GM19397 (cell line): Measurements from ENCODE around the gene NUBPL.
"Not testable (repeated sequence)": the region's sequence is repeated elsewhere in the genome, so short reads cannot be mapped to it uniquely, and the experiment has no call there.

Source experiments
- ATAC-seq: cut with Tn5 transposase; IDR thresholded peaks from one replicate; pipeline ENCODE4 v1.9.1; 2021; ENCODE audit warnings: mild to moderate bottlenecking, moderate library complexity; ENCODE audit not compliant: unreplicated experiment

NUBPL gene

DNA sequence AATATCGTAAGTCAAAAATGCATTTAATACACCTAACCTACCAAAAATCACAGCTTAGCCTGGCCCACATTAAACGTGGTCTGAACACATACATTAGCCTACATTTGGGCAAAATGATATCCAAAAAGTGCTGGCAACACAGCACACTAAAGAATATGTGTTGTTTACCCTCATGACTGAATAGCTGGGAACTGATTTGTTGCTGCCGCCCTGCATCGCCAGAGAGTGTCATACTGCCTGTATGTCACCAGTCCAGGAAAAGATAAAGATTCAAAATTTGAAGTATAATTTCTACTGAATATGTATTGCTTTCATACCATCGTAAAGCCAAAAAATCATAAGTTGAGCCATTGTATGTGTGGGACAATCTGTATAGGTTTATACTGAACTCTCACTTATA is 157.8 kb downstream of the NUBPL start:
- no peak for ATAC-seq

GRCh38 chr14:31726337-31726736 is 165.1 kb downstream of the NUBPL start:
- no peak for ATAC-seq

- no peak for ATAC-seq
Observed at GRCh38 chr14:31727797-31728196, 166.6 kb downstream of the NUBPL start.

- no peak for ATAC-seq
Observed at GRCh38 chr14:31740688-31741087, 179.5 kb downstream of the NUBPL start.

GRCh38 chr14:31745741-31746140 is 184.5 kb downstream of the NUBPL start:
- ATAC-seq = no peak

- ATAC-seq = no peak
Observed at GRCh38 chr14:31746326-31746725, 185.1 kb downstream of the NUBPL start.

DNA sequence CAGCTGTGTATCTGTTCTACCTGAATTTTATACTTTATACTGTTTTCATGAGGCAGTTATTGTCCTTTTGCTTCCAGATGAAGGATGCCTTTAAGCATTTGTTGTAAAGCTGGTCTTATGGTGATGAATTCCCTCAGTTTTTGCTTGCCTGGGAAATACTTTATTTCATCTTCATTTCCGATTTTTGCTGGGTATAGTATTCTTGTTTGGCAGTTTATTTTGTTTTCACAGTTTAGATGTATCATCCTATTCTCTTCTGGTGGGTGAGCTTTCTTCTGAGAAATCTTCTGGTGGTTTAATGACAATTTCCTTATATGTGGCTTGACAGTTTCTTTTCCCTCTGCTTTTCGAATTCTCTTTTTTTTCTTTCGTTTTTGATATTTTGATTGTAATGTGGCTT is 188.1 kb downstream of the NUBPL start:
- ATAC-seq = no peak

DNA sequence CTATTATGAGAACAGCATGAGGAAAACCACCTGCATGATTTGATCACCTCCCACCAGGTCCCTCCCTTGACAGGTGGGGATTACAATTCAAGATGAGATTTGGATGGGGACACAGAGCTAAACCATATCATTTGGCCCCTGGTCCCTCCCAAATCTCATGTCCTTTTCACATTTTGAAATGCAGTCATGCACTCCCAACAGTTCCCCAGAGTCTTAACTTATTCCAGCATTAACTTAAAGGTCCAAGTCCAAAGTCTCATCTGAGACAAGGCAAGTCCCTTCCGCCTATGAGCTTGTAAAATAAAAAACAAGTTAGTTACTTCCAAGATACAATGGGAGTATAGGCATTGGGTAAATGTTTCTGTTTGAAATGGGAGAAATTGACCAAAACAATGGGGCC is 189.8 kb downstream of the NUBPL start:
- not testable (repeated sequence) for ATAC-seq

- no peak for ATAC-seq
Observed at GRCh38 chr14:31752867-31753661, 191.9 kb downstream of the NUBPL start.

DNA sequence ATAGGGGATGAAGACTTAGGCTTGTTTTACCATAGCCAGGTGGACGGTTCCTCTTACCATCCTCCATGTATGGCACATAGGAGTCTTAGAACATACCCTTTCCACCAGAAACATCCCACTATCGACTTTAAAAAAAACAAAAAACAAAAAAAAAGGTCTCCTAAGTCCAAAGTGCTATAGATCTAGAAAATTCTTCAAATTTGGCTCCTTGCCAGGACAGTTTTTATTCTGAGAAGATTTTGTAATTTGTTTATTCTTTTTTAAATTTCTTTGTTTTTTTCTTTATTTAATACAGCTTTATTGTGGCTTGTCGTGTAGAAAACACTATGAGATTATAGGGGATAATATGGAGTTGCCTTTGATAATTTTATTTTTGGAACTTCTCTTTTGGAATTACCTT is 197.7 kb downstream of the NUBPL start:
- ATAC-seq = no peak

DNA sequence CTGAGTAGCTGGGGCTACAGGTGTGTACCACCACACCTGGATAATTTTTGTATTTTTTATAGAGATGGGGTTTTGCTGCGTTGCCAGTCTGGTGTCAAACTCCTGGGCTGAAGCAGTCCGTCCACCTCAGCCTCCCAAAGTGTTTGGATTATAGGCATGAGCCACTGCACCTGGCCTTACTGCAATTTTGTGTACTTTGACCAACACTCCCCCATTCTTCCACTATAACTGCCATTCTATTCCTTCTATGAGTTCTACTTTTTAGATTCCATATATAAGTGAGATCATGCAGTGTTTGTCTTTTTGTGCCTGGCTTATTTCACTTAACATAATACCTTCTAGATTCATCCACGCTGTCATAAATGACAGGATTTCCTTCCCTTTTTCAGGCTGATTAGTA is 199.1 kb downstream of the NUBPL start:
- ATAC-seq = no peak

- no peak for ATAC-seq
Observed at GRCh38 chr14:31761325-31761724, 200.1 kb downstream of the NUBPL start.

DNA sequence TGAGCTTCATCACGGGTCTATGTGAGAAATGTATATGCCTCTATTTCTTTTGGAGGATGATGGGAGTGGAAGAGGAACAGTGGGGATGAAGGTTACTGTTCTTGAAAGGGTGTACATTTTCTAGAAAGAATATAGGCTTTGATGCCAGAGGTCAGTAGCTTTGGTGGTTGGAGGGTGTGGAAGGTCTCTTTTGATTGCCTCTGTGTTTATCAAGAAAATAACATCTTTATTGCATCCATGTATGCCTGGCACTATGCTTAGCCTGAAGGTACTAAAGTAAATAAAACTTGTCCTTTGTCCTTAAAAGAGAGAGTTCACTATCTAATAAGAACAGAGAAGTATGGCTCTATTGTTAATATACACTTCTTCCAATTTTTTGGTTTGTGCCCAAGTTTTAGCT is 201.8 kb downstream of the NUBPL start:
- no peak for ATAC-seq

- ATAC-seq = no peak
Observed at GRCh38 chr14:31766315-31766892, 205.2 kb downstream of the NUBPL start.

GRCh38 chr14:31768355-31768754 is 207.2 kb downstream of the NUBPL start:
- ATAC-seq = no peak

- no peak for ATAC-seq
Observed at GRCh38 chr14:31770271-31770670, 209.1 kb downstream of the NUBPL start.

GRCh38 chr14:31774567-31774966 is 213.4 kb downstream of the NUBPL start:
- no peak for ATAC-seq

DNA sequence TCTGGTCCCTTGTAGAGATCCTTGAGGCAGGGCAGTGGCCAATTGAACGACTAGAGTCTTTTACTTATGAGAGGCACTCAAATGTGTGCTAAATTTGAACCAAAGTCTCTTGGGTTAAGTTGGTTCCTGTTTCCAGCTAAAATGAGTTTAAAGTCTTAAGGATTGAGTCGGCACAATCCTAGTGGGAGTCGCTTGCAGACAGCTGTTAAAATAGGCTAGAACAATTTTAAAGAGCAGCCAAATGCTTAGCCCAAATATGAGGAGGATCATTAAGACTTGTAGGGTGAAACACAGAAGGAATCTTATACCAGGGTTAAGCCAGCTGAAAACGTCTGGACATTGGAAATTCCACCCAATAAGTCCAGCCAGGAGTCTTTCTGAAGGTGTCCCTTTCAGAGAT is 216.1 kb downstream of the NUBPL start:
- no peak for ATAC-seq

- ATAC-seq = no peak
Observed at GRCh38 chr14:31781578-31781977, 220.4 kb downstream of the NUBPL start.

GRCh38 chr14:31785574-31785973 is 224.4 kb downstream of the NUBPL start:
- no peak for ATAC-seq

- no peak for ATAC-seq
Observed at GRCh38 chr14:31787377-31787776, 226.2 kb downstream of the NUBPL start.

- no peak for ATAC-seq
Observed at GRCh38 chr14:31788340-31788739, 227.1 kb downstream of the NUBPL start.

DNA sequence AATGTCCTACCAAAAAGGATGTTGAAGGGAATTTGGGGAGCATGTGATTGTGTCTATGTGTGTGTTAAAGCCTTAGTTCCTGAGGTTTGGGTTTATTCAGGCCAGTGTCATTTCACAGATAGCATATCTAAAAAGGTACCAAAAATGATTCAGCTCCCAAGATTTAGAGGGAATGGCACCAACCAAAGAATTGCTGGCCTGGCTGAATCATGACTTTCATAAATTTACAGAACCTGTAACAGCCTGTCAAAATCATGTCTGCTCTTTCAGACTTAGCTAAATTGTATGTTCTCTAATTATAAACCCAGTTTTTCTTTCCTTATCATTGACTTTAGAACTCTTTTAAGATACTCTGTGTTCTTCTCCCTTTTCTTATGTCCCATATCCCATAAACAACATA is 231.5 kb downstream of the NUBPL start:
- no peak for ATAC-seq
